ENCODE measurements around the gene SLITRK4.

SLITRK4 gene

GRCh38 chrX:143635915-143636314 lies at the start of gene SLITRK4:
Gene SLITRK4 (minus strand): TSS chrX:143636101. CDS start chrX:143631108, 4,993 bp downstream.
- DNase-seq (ENCODE audit: low spot score): peak; percentile 63

GRCh38 chrX:143683486-143683885 lies 47.6 kb upstream of the SLITRK4 start:
- DNase-seq (ENCODE audit: low spot score): no peak

GRCh38 chrX:143674926-143675325 lies 39.0 kb upstream of the SLITRK4 start:
- DNase-seq (ENCODE audit: low spot score): no peak

GRCh38 chrX:143669395-143669794 lies 33.5 kb upstream of the SLITRK4 start:
- no peak for DNase-seq (ENCODE audit: low spot score)

- peak; percentile 11 for DNase-seq (ENCODE audit: low spot score)
Measured at GRCh38 chrX:143664302-143664701, 28.4 kb upstream of the SLITRK4 start.

GRCh38 chrX:143663755-143664154 lies 27.9 kb upstream of the SLITRK4 start:
- no peak for DNase-seq (ENCODE audit: low spot score)

GRCh38 chrX:143661286-143661685 lies 25.4 kb upstream of the SLITRK4 start:
- DNase-seq (ENCODE audit: low spot score): no peak

GRCh38 chrX:143648705-143649104 lies 12.8 kb upstream of the SLITRK4 start:
- DNase-seq (ENCODE audit: low spot score): no peak

- no peak for DNase-seq (ENCODE audit: low spot score)
Measured at GRCh38 chrX:143642426-143642825, 6.5 kb upstream of the SLITRK4 start.

- no peak for DNase-seq (ENCODE audit: low spot score)
Measured at GRCh38 chrX:143636831-143637230, 930 bp upstream of the SLITRK4 start.

- peak; percentile 36 for DNase-seq (ENCODE audit: low spot score)
Measured at GRCh38 chrX:143634663-143635455, 1.0 kb downstream of the SLITRK4 start.

GRCh38 chrX:143634309-143634662 lies 1.6 kb downstream of the SLITRK4 start:
- DNase-seq (ENCODE audit: low spot score): no peak

- DNase-seq (ENCODE audit: low spot score): peak; percentile 33
Measured at GRCh38 chrX:143633461-143634308, 2.2 kb downstream of the SLITRK4 start.

- DNase-seq (ENCODE audit: low spot score): no peak
Measured at GRCh38 chrX:143632625-143633410, 3.1 kb downstream of the SLITRK4 start.

- peak; percentile 54 for DNase-seq (ENCODE audit: low spot score)
Measured at GRCh38 chrX:143623657-143624056, 12.2 kb downstream of the SLITRK4 start.

GRCh38 chrX:143621276-143621675 lies 14.6 kb downstream of the SLITRK4 start:
- peak; percentile 73 for DNase-seq (ENCODE audit: low spot score)

GRCh38 chrX:143615851-143616250 lies 20.1 kb downstream of the SLITRK4 start:
- no peak for DNase-seq (ENCODE audit: low spot score)

- DNase-seq (ENCODE audit: low spot score): no peak
Measured at GRCh38 chrX:143601809-143602208, 34.1 kb downstream of the SLITRK4 start.

- no peak for DNase-seq (ENCODE audit: low spot score)
Measured at GRCh38 chrX:143581240-143581639, 54.7 kb downstream of the SLITRK4 start.

GRCh38 chrX:143580266-143580665 lies 55.6 kb downstream of the SLITRK4 start:
- no peak for DNase-seq (ENCODE audit: low spot score)

Data from cerebellar cortex (tissue), 1 donor.